ENCODE data around the gene TGFB3.
A peak's percentile ranks its signal among the peaks of the same experiment; 100 is the strongest.

The TGFB3 gene

DNA sequence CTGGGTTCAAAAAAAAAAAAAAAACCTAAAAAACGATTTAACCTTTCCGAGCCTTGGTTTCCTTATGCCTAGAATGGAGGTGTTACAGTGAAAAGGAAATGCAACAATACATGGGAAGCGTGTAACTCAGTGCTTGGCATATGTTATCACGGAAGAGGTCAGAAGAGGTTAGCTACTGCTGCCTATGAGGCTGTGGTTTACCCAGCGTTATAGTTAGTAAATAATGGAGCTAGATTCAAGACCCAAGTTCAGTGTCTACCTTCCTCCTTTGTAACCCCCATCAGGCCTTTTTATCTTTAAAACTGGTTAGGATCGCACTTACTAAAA lies 4.6 kb upstream of the TGFB3 start:
- no peak for TF ChIP-seq CTCF (conservative IDR thresholded peaks at IDR 0.05)
- H3K27ac ChIP-seq: peak overlapping the region; percentile 61; the same call in 1 of the 2 replicates

DNA sequence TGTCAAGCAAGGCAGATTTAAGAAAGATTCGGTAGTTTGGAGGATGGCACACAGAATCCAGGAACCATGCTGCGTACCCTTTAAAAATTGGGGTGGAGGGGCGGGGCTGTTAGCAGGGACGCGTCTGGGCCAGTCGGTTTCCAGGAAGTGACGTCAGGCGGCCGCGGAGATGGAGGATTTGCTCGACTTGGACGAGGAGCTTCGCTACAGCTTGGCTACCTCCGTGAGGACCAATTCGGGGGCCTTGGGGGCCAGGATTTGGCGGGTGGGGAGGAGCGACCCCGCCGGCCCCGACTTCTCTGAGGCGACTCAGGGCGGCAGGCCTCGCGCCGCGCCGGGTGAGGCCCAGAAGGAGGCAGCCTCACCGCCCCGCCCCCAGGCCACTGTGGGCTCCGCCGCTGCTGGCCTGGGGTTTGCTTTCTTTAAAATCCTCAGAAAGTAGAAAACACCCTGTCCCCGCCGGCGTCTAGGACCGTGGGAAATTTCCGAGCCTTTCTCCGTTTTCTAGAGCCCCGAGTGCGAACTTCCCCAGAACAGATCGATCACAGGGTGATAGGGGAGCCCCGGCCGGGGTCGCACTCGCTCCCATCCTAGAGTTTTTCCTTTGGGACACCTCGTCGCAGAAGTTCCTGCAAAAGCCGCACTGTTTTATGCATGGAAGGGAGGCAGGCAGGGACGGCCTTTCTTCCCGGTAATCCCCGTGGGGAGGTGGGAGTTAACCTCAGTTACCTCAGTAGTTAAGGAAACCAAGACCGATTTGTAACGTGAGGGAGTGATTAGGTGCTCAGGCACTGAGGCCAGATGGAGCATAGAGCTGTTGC lies 4.0 kb upstream of the TGFB3 start, which contains the start of gene IFT43:
TSS of gene IFT43 (plus strand) at position 146 of the 821 bp plus-strand sequence. CDS start at position 170, 24 bp downstream.
- H3K27ac ChIP-seq: peak within 1 kb of the TSS; percentile 61
- no peak for TF ChIP-seq CTCF (conservative IDR thresholded peaks at IDR 0.05)

DNA sequence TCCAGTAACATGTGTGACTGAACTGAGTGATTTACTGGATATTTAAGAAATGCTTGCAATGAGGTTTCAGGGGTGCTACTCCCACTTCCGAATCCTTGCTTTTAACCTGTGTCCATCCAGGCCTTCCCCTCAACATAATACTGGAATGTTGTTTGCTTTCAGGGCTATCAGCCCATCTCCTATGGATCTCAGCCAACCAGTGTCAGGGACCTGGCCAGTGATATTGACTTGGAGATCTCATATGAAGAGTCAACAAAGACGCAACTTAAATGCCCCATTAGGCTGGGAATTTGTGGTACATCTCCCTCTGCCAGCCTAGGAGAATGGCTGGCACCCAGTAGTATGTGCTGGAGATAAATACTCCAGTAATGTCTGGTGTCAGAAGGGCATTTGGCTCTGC lies 2.9 kb upstream of the TGFB3 start:
- TF ChIP-seq CTCF (conservative IDR thresholded peaks at IDR 0.05): no peak
- H3K27ac ChIP-seq: peak overlapping the region; percentile 61

- H3K27ac ChIP-seq: no peak overlapping the region
- no peak for TF ChIP-seq CTCF (conservative IDR thresholded peaks at IDR 0.05)
These were observed 1.2 kb upstream of the TGFB3 start for GRCh38 chr14:75983019-75983358.

- peak overlapping the region; percentile 38; the same call in 1 of the 2 replicates for H3K27ac ChIP-seq
These were observed 647 bp upstream of the TGFB3 start for GRCh38 chr14:75982266-75983018.

GRCh38 chr14:75980856-75981255 lies 939 bp downstream of the TGFB3 start:
- no peak overlapping the region for H3K27ac ChIP-seq
- no peak for TF ChIP-seq CTCF (conservative IDR thresholded peaks at IDR 0.05)

More at GRCh38 chr14:75982266-75983018, 647 bp upstream of the TGFB3 start:
- TF ChIP-seq CTCF (conservative IDR thresholded peaks at IDR 0.05): peak; percentile 79
